ENCODE measurements around the gene MMP13.
"Not testable (repeated sequence)": the region's sequence is repeated elsewhere in the genome, so short reads cannot be mapped to it uniquely, and the experiment has no call there.

- TF ChIP-seq, protein P1, sequence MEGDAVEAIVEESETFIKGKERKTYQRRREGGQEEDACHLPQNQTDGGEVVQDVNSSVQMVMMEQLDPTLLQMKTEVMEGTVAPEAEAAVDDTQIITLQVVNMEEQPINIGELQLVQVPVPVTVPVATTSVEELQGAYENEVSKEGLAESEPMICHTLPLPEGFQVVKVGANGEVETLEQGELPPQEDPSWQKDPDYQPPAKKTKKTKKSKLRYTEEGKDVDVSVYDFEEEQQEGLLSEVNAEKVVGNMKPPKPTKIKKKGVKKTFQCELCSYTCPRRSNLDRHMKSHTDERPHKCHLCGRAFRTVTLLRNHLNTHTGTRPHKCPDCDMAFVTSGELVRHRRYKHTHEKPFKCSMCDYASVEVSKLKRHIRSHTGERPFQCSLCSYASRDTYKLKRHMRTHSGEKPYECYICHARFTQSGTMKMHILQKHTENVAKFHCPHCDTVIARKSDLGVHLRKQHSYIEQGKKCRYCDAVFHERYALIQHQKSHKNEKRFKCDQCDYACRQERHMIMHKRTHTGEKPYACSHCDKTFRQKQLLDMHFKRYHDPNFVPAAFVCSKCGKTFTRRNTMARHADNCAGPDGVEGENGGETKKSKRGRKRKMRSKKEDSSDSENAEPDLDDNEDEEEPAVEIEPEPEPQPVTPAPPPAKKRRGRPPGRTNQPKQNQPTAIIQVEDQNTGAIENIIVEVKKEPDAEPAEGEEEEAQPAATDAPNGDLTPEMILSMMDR (IDR thresholded peaks at IDR 0.05): not testable (repeated sequence)
- TF ChIP-seq ZFX (IDR thresholded peaks at IDR 0.05; ENCODE audit: borderline replicate concordance): not testable (repeated sequence)
Measured at GRCh38 chr11:102903895-102904294, 51.6 kb downstream of the MMP13 start.

All from 22Rv1 (cell line).